GM19025 (cell line): ENCODE results near the gene ARSB.

Source experiments
- ATAC-seq: cut with Tn5 transposase; IDR thresholded peaks from one replicate; pipeline ENCODE4 v1.9.1; 2021; ENCODE audit warnings: mild to moderate bottlenecking, low read depth, moderate library complexity; ENCODE audit not compliant: unreplicated experiment

The ARSB gene

DNA sequence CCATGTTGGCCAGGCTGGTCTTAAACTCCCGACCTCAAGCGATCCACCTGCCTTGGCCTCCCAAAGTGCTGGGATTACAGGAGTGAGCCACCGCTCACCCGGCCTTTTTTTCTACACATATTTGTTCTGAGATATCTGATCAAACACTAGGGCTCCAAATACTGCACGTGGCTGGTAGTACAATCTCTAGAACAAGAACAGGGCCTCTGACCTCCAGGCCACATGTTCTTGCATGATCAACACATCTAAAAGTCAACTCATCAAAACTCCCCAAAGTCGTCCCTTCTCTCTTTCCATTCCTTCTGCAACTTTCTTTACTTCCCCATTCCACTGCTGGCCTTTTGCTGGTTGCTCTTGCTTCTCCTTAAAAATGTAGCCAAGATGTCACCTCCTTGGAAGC is 223.3 kb downstream of the ARSB start:
- ATAC-seq: no peak

DNA sequence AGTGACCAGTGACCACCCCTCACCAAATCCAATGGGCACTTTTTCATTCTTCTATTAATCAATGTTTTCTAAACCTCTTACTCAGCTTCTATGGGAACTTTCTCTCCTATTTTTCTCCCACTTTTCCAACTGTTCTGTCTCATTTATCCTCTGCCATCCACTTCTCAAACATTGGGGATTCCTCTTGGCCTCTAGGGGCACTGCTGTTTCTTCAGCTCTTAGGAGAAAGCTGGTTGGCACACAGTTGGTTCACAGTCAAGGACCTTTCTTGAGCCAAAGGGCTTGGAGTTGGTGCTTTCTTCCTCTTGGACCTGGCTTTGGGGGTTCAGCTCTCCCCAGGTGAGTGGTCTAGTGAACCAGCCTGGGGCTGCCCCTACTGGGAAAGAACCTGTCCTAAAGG is 224.3 kb downstream of the ARSB start:
- ATAC-seq: no peak

DNA sequence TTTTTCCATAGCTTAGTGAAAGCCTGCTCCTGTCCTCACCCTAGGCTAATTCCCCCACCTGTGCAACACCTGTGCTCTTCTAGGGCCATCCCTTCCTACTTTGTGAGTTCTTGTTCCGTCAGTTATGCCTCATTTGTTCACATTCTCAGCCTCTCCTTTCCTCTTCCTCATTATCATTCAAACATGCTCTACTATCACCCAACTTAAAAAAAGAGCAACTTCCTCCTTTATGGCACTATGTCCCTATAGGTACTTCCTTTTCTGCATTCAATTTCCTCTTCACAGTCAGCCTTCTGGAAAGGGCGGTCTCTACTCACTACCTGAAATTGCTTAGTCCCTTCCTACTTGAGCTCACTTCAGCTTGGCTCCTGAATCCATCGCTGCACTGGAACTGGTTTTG is 224.7 kb downstream of the ARSB start:
- no peak for ATAC-seq

DNA sequence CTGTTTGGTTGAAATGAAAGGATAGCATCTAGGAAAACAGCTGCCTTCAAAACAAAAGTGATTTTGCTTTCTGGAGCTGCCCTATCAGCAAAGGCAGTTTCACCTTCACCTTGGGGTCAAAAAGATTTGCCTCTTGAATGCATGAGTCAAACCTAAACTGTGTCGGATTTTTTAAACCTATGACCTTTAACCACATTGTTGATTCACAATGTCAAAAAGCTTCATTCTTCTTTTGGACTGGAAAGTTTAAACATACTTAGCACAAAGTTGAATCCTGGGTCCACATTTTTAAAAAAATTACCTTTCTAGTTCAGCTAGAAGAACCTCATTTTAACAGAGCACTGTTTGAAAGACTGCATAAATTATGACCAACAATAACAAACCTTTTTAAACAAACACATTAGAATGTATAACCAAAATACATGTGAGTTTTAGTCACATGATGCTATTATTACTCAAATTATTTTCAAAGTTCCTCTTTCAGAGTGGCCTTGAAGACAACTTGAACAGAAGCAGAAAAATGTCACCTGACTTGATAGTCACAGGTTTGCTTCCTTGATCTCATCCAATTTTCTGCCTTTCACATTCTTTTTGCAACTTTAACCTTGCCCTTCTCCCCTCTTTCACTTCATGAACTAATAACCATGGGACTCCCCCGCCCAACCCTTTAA is 226.8 kb downstream of the ARSB start:
- peak; percentile 47 for ATAC-seq

DNA sequence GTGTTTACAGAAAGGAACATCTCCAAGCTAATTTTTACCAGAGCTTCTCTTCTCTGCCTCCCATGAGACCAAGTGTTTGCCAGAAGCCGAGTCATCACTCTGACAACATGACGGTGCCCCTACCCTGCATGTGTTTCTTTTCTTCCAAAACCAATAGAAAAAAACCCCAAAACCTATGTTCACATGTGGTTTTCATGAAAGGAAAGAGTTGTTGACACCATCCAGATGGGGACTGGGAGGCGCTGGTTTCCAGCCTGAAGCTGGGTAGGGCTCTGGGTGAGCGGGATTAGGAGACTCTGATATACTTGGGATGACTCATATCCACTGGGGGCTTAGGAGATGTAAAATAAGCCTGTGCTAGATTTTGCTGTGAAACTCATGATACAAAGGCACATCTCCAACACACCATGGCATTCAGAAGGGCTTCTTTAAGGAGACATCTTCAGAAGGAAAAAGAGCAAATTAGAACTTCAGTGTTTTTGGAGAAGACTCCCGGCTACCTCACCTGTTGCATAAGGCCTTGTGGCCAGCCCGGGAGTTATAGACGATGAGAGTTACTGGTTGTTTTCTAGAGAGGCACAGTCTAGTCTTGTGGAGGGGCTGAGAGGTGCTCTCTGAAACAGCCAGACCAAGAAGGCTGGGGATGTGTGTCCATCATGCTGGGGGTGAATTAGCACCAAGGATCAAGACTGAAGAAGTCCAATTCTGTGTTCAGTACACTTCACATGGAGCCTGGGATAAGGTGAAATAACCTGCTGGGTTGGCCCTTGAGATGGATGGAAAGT is 227.6 kb downstream of the ARSB start:
- peak; percentile 49 for ATAC-seq

DNA sequence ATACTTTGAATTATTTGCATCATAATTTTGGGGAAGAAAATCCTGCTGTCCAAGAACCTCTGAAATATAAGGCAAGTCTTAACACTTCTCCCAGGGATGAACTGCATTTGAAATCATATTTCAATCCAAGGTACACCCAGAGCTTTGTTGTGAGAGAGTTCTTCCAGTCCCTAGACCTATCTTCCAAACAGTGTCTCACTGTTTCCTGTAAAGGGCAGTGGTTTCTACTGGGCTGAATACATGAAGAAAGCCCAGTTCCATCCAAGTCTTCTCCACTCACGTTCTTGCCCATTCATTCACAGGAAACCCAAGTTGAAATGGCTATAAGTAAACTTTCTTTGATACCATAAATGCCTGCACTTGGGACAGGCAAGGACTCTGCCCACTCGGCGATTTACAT is 228.3 kb downstream of the ARSB start:
- no peak for ATAC-seq

DNA sequence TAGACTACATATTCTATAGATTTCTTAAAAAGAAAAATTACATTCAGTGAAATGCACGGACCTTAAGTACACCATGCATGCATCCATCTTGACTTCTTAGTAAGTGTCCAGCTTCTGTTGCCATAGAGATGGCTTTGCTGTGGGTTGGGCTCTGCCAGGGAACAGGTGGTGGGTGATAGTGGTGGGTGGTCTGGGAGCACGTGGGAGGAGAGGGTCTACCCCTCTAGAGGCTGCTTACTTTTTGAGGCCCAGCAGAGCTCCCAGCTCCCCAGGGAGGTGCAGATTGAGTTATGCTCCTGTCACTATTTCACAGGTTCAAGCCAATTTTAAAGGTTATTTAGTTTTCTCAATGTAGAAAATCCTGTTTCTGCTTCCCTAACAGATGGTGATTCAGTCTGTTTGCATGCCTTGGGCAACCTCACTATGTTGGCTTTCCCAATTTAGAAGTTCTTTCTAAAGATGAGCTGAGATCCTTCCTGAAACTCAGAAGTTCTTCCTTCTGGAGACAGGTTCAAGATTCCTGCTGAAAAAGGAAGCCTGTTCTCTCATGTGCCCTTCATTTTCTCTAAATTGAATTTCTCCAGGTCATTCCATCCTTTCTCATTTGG is 229.2 kb downstream of the ARSB start:
- no peak for ATAC-seq

DNA sequence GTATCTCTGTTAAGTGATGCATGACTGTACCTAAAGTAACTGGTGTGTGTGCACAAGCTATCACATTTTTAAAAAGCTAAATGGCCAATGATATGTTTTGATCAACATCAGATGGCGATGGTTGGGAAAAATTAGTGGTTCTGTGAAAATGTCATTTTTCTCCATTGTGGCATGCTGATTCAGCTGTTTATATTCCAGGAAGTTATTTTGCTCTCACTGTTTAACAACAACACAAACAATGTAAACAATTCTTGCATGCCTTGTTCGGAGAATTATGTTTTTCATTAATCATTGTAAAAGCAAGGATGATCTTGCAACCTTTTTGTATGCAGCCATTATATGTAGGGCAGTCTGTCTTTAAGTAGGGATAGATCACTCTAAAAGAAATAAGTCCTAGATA is 230.5 kb downstream of the ARSB start:
- ATAC-seq: no peak

DNA sequence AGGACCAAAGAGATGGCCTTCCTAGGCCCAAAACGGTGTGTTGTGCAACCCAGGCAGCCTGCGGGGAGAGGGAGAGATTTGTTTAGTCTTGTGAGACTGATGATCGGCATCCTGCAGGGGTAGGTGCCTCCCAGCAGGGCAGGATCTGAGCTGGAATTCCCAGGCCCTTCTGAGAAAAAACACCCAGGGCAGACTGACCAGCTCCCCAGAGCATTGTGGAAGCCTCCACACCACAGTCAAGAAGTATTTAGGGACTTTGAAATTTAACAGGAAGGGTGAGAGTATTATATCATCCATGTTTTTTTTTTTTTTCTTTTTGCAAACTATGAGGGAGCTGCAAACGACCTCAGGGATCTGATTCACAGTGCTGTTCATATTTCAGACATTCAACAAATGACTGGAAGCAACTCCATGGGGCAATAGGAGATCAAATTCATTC is 232.0 kb downstream of the ARSB start:
- no peak for ATAC-seq

DNA sequence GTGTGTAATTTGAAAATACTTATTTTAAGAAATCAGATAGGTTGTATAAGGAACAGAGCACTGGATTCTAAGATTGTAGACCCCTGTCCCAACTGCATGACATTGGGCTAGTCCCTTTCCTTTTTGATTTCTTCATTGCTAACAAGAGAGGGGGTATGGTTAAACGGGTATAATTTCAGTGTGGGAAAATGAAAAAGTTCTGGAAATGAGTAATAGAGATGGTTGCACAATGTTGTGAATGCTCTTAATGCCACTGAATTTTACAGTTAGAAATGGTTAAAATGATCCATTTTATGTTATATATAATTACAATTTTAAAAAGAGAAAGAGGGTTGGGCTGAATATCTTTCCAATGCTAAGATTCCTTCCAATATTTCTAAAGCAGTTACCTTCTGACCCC is 233.2 kb downstream of the ARSB start:
- no peak for ATAC-seq

DNA sequence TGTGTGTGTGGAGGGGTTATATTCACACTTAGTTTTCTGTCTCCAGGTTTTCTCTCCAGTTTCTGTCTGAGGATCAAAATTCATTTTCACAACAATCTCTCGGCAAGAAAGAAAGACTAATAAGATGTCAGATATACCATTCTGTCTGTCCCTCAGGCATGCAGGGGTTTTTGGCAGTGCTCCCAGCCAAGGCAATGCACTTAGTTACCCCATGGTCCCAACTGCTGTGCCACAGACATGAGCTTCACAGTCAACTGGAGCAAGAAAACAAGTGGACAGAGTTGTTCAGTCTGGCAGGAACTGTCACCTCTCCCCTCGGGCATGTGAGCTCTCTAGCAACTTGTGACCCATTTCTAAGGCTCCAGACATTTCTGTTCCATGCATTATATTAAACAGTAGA is 234.8 kb downstream of the ARSB start:
- ATAC-seq: no peak

DNA sequence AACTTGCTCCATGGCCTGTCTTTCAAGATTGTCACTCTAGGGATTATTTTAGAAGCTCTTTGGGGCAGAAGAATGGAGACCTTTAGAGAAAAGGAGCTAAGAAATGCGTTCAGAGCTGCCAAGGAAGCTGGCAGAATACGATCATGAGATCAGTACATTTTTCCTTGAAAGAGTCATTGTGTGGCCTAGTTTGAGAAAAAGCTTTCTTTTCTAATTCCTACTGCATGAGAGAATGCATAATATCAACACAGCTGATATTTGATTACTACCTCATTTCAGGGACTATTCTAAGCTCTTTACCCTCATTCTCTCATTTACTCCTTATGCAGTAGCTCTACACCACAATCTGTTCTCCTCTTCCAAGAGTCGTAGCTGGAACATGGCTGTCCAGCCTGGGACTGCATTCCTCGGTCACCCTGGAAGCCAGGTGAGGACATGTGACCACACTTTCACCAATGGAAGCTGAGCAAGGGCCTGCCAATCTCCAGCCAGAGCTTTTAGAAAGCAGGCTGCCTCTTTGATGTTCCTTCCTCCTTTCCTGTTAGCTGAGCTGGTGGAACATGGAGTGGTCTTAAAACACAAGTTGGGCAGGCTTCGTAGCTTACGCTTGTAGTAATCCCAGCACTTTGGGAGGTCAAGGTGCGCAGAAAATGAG is 237.3 kb downstream of the ARSB start:
- ATAC-seq: no peak

DNA sequence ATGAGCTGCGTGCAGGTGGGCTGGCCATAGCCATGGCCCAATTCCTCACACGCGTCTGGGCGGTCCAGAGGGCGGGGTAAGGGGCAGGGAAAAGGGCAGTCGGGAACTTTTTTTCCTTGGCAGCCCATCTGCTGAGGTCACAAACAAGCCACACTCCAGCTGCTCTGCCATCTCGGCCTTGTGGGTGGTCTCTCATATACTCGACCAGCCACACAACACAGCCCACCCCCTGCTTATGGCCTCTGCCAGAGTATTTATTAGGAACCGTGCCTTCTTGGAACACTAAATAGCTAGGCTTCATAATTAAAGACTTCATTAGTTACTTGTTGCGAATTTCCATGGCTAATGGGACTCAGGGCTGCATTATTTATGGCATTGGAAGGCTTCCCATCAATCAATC is 238.1 kb downstream of the ARSB start:
- ATAC-seq: no peak

DNA sequence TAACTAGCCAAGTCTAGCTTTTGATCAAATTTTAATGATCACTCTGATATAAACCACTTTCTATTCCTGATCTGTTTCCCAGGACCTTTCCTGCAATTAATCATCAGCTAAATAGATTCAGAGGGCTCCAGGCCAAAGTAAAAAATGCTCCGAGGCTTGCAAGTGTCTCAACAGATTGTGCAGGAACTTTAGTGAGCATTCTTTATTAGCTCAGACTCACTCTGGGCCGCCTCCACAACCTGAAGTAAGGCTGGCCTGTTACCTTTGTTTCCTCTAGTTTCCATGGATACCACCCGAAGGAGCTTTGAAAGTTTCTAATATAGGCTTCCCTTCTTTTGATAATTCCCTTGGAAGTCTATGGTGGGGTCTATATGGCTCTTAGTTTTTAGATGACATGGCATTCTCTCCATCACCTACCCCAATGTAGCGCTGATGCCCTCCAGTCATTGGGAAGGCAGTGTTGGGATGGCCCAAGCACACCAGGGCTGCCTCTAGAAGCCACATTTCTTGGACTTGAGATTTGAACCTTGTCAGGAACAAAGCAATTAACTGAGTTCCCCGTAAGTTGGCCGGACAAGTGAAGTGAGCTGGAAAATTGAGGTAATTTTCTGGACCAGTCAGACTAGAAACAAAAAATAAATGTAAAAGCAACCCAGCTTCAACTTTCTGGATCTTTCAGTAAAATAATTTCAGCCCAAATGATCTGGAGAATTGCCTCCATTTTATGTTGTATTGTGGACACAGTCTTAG is 238.9 kb downstream of the ARSB start:
- no peak for ATAC-seq

DNA sequence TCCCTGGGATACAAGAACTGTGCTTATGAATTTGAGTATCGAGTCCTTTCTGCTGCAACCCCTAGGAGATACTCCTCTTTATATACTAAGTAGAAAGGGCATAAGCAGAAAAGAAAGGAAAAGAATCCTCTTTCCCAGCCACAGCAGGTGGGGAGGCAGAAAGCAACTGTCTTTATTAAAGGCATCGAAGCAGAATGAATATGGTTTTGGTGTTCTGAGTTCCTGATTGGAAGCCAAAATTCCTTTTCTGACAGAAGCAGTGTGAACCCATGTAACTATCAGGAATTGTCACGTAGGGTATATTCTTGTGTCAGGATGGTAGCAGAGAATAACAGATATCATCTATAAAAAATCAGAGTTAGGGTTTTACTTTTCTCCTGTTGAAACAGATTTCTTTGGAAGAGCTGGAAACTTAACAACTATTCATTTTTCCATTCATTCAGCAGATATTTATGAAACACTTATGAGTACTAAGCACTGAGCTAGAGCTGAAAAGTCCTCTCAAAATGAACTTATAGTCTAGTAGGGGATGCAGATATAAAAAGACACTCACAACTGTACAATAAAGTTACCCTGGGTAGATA is 240.1 kb downstream of the ARSB start:
- no peak for ATAC-seq

DNA sequence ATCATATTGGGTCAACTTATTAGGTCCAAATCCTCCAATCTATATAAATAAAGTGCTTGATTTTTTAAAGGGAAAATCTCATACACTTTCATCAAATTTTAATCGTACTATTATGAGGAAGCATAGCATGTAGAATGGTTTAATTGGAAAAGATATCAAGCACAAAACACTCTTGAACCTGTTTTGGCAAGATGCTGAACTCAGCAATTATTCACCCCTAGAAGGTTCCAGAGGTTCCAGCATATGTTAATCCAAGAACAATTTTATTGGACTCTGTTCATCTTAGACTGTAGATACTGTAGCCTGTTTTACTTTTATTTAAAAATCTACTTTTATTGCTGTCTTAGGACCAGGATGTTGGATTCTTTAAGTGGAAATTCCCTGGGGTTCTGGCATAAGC is 244.1 kb downstream of the ARSB start:
- no peak for ATAC-seq

DNA sequence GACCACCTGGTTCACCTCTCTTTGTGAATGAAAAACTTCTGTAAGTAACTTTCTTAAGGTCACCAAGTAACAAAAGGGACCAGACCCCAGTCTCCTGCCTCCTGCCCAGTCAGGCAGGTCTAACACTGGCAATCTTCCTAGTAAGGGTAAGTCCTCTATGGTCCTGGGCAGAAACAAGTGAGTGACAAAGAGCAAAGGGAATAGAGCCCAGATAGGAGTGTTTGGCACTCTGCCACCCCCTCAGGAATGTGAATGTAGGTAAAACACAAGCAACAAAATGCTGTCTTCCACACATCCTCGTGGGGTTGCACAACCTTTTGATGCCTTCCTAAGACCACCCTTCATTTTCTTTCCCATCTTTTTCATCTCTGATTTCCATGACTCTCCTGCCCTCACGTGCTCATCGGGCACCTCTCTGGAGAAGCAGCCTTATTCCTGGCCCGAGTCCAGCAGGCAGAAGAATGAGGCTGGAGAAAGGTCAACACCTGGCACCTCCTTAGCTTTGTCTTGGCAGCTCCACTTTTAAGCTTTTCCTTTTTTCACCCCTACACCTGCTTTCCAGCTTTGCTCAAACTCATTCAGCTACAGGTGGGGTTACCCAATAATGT is 246.3 kb downstream of the ARSB start:
- ATAC-seq: no peak

DNA sequence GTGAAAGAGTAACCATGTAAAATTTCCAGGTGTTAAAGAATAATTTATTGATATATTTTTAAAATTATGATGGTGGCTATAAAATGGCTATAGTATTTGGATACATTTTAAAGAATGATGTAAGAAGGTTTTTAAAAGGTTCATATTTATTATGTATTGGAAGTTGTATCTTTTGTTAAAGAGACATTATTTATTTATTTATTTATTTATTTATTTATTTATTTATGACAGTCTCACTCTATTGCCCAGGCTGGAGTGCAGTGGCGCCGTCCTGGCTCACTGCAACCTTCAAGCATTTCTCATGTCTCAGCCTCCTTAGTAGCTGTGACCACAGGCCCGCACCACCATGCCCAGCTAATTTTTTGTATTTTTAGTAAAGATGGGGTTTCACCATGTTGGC is 247.0 kb downstream of the ARSB start:
- no peak for ATAC-seq

DNA sequence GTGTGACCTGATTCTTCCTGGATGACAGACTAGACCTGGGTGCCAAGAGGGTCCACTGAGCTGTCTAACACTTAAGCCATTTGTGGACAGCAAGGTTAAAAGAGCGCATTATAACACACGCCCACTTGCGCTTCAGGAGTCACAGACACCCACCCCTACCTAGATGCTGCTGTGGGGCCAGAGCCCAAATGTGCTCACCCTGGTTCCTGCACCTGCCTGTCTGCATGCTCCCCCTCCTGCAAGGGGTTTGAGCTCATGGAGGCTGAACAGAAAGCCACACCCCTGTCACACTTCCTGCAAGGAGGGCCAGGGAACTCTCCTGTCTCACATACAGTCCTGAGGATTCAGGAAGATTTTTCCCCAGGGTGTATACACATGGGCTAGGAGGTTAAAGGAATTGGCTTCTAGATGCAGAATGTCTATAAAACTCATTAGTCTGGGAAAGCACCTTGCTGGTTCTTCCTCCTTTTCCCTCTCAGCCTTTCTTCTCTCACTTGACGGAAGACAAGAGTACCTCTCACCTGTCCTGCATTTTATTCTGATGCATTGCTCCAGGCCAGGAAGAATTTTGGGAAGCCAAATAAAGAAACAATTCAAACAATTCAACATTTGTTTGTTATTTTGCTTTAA is 249.2 kb downstream of the ARSB start:
- ATAC-seq: no peak
